Measurements from ENCODE around the gene ARHGAP15. TPM values are rescaled to one million over a fixed set of nuclear protein-coding genes. Genes with fewer than 3 reads are reported as not detected.

Gene ARHGAP15
- total RNA-seq, 1 donor from 2014 or later = not detected

GRCh38 chr2:143632751-143633374 is 503.6 kb downstream of the ARHGAP15 start:
- no peaks in the 10 kb centered on the region for H3K27me3 Mint-ChIP-seq (ENCODE audit: unreplicated experiment)
- peaks cover 7% of the 10 kb centered on the region for H3K4me1 Mint-ChIP-seq (ENCODE audit: low read depth, unreplicated experiment)
- H3K9me3 Mint-ChIP-seq (ENCODE audit: unreplicated experiment) = peaks cover 3% of the 10 kb centered on the region
- no peak overlapping the region for H3K27ac Mint-ChIP-seq (ENCODE audit: unreplicated experiment)
- no peak overlapping the region for H3K4me3 Mint-ChIP-seq (ENCODE audit: unreplicated experiment)
- DNase-seq = no peak
- TF ChIP-seq, protein P1, sequence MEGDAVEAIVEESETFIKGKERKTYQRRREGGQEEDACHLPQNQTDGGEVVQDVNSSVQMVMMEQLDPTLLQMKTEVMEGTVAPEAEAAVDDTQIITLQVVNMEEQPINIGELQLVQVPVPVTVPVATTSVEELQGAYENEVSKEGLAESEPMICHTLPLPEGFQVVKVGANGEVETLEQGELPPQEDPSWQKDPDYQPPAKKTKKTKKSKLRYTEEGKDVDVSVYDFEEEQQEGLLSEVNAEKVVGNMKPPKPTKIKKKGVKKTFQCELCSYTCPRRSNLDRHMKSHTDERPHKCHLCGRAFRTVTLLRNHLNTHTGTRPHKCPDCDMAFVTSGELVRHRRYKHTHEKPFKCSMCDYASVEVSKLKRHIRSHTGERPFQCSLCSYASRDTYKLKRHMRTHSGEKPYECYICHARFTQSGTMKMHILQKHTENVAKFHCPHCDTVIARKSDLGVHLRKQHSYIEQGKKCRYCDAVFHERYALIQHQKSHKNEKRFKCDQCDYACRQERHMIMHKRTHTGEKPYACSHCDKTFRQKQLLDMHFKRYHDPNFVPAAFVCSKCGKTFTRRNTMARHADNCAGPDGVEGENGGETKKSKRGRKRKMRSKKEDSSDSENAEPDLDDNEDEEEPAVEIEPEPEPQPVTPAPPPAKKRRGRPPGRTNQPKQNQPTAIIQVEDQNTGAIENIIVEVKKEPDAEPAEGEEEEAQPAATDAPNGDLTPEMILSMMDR (IDR thresholded peaks at IDR 0.05; ENCODE audit: partially characterized antibody, unreplicated experiment) = no peak
- no peaks in the 10 kb centered on the region for H3K36me3 Mint-ChIP-seq (ENCODE audit: unreplicated experiment)

DNA sequence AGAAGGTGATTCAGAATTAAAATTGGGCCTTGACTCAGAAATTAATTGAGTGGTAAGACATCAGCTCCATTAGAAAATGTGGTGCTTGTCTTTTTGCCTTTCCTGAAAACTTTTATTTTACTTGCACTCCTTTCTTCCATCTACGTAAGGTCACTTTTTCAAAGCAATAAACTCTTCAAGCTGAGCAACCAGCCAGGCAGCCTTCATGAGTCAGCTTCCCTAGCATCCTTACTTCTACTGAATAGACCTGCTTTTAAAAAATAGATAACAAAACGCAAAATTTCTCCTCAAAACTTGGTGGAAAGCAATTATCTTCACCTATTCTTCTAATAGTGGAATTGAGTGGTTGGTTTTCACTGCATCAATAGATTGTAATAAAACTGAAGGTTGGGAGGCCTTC is 504.2 kb downstream of the ARHGAP15 start:
- TF ChIP-seq, protein P1 (IDR thresholded peaks at IDR 0.05; ENCODE audit: partially characterized antibody, unreplicated experiment) = no peak
- H3K9me3 Mint-ChIP-seq (ENCODE audit: unreplicated experiment) = peaks cover 3% of the 10 kb centered on the region
- no peak for DNase-seq
- no peaks in the 10 kb centered on the region for H3K27me3 Mint-ChIP-seq (ENCODE audit: unreplicated experiment)
- peaks cover 7% of the 10 kb centered on the region for H3K4me1 Mint-ChIP-seq (ENCODE audit: low read depth, unreplicated experiment)
- H3K4me3 Mint-ChIP-seq (ENCODE audit: unreplicated experiment) = no peak overlapping the region
- no peak overlapping the region for H3K27ac Mint-ChIP-seq (ENCODE audit: unreplicated experiment)
- no peaks in the 10 kb centered on the region for H3K36me3 Mint-ChIP-seq (ENCODE audit: unreplicated experiment)

DNA sequence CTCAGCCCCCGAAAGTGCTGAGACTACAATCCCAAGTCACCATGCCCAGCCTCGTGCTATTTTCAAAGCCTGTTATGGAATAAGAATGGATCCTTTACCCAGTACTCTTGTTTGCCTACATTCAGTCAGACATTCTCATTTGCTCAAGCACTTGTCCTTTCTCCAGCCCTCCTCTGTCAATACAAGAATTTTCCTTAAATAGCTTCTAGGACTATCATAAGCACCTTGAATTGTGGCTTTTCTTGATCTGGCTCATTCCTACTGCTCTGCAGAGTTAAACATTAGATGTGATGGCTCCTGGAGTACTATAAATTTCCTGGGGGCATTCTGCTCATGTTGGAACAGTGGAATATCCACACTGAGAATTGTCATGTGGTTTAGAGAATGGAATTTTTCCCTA is 506.1 kb downstream of the ARHGAP15 start:
- Mint-ChIP-seq H3K36me3 (ENCODE audit: unreplicated experiment) (no peaks in the 10 kb centered on the region), H3K27ac (ENCODE audit: unreplicated experiment) (no peak overlapping the region), H3K4me1 (ENCODE audit: low read depth, unreplicated experiment) (peaks cover 7% of the 10 kb centered on the region), H3K9me3 (ENCODE audit: unreplicated experiment) (peaks cover 3% of the 10 kb centered on the region), H3K4me3 (ENCODE audit: unreplicated experiment) (no peak overlapping the region), H3K27me3 (ENCODE audit: unreplicated experiment) (no peaks in the 10 kb centered on the region)
- TF ChIP-seq, protein P1 (IDR thresholded peaks at IDR 0.05; ENCODE audit: partially characterized antibody, unreplicated experiment) = no peak
- DNase-seq = no peak

DNA sequence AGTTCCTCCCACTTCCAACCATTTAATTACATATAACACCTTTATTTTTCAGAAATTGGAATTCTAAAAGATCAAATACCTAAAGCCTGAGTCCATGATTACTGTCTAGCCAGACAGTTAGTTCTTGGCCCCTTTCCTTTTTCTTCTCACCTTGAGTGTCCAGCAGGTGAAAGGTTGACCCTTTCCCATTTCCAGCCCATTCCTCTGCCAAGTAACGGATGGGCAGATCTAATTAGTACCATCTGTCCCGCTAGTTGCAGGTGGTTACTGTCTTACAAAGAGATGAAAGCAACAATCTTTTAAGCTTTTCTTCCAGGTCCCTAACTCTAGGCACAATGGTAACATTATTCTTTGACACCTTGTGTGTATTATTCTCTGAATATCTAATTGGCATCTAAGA is 506.7 kb downstream of the ARHGAP15 start:
- no peak for DNase-seq
- no peak overlapping the region for H3K4me3 Mint-ChIP-seq (ENCODE audit: unreplicated experiment)
- H3K27me3 Mint-ChIP-seq (ENCODE audit: unreplicated experiment) = no peaks in the 10 kb centered on the region
- H3K4me1 Mint-ChIP-seq (ENCODE audit: low read depth, unreplicated experiment) = peaks cover 7% of the 10 kb centered on the region
- H3K9me3 Mint-ChIP-seq (ENCODE audit: unreplicated experiment) = peaks cover 3% of the 10 kb centered on the region
- H3K36me3 Mint-ChIP-seq (ENCODE audit: unreplicated experiment) = no peaks in the 10 kb centered on the region
- H3K27ac Mint-ChIP-seq (ENCODE audit: unreplicated experiment) = no peak overlapping the region
- TF ChIP-seq, protein P1 (IDR thresholded peaks at IDR 0.05; ENCODE audit: partially characterized antibody, unreplicated experiment) = no peak

GRCh38 chr2:143640826-143641225 is 511.6 kb downstream of the ARHGAP15 start:
- no peak overlapping the region for H3K27ac Mint-ChIP-seq (ENCODE audit: unreplicated experiment)
- H3K9me3 Mint-ChIP-seq (ENCODE audit: unreplicated experiment) = no peaks in the 10 kb centered on the region
- no peak for DNase-seq
- no peak overlapping the region for H3K4me3 Mint-ChIP-seq (ENCODE audit: unreplicated experiment)
- no peaks in the 10 kb centered on the region for H3K4me1 Mint-ChIP-seq (ENCODE audit: low read depth, unreplicated experiment)
- H3K27me3 Mint-ChIP-seq (ENCODE audit: unreplicated experiment) = no peaks in the 10 kb centered on the region
- H3K36me3 Mint-ChIP-seq (ENCODE audit: unreplicated experiment) = no peaks in the 10 kb centered on the region
- TF ChIP-seq, protein P1 (IDR thresholded peaks at IDR 0.05; ENCODE audit: partially characterized antibody, unreplicated experiment) = no peak

All from glutamatergic neuron (in vitro differentiated cells).